HepG2 (cell line): ENCODE results near the gene IFT57. TPM values are rescaled to one million over a fixed set of nuclear protein-coding genes. Genes with fewer than 3 reads are reported as not detected.

ENCODE experiments used
- ATAC-seq: fragments of 200-7000 bp; cut with Tn5 transposase; 3 replicates; pipeline ENCODE4 v1.9.1; 2020; ENCODE audit warnings: mild to moderate bottlenecking, moderate library complexity
- BruUV-seq: library from RNA; stranded (reverse); fragments of 400-500 nt; replicated peaks from 2 replicates; lab custom pipeline; 2021; lab: Mats Ljungman, UMichigan
- CTCF ChIA-PET: fragments of 300-600 bp; formaldehyde crosslinking; extraction: SDS; loops from one replicate; lab custom pipeline; 2021; ENCODE audit warnings: low total read pairs, inconsistent platforms, low intra/inter-chr PET ratio; lab: Yijun Ruan, JAX
- POLR2A ChIA-PET: fragments of 350-600 bp; sonication (Branson Sonifier 250); formaldehyde crosslinking; loops from one replicate; lab custom pipeline; 2020; ENCODE audit warnings: antibody characterized with exemption, inconsistent platforms; lab: Yijun Ruan, JAX
- DNase-seq: peaks from one replicate; pipeline ENCODE4 v3.0.0-alpha.2; 2015; ENCODE audit warnings: low spot score
- FAIRE-seq: peaks from 3 replicates; lab custom pipeline; 2011; peaks lifted over from hg19 to GRCh38; lab: Jason Lieb, UNC
- H2AFZ ChIP-seq: one replicate; pipeline ENCODE4 v1.6.1; 2011; ENCODE audit warnings: low read length, inconsistent platforms
- H3K27ac ChIP-seq: fragments of 300-600 bp; 3 replicates; pipeline ENCODE4 v1.8.0; 2011; ENCODE audit warnings: mixed run types, mild to moderate bottlenecking, mixed read lengths, low read length, inconsistent platforms; ENCODE audit not compliant: insufficient read depth; ENCODE audit errors: extremely low read length
- H3K27me3 ChIP-seq, 2 experiments: fragments of 200-600 bp in 1 of 2; 2 replicates in 1 of 2; 3 replicates in 1 of 2; pipeline versions ENCODE4 v1.6.0 to v1.8.0; 2011; ENCODE audit warnings: low read length in 2 of 2, mild to moderate bottlenecking in 2 of 2, moderate library complexity in 2 of 2, inconsistent platforms in 1 of 2; ENCODE audit not compliant: insufficient read depth in 2 of 2, control insufficient read depth in 1 of 2
- H3K36me3 ChIP-seq, 2 experiments: fragments of 200-600 bp in 1 of 2; replicated peaks in 1 of 2; 2 replicates in 1 of 2; 3 replicates in 1 of 2; pipeline versions ENCODE4 v1.5.1 to v1.8.0; 2011; ENCODE audit warnings: low read length in 2 of 2, inconsistent platforms in 1 of 2; ENCODE audit not compliant: insufficient read depth in 2 of 2, control insufficient read depth in 1 of 2
- H3K4me1 ChIP-seq: 2 replicates; pipeline ENCODE4 v1.5.1; 2012; ENCODE audit warnings: low read length, inconsistent platforms; ENCODE audit not compliant: insufficient read depth
- H3K4me2 ChIP-seq: 2 replicates; pipeline ENCODE4 v1.6.0; 2011; ENCODE audit warnings: low read depth, low read length, inconsistent platforms
- H3K4me3 ChIP-seq, 3 experiments: fragments of 200-600 bp in 1 of 3; sonication (generic), shearing (Covaris generic) in 1 of 3; replicated peaks in 1 of 3; 2 replicates each; pipeline ENCODE4 v1.5.1; 2011 to 2016; ENCODE audit warnings: low read length in 3 of 3, inconsistent platforms in 2 of 3, low read depth in 2 of 3, mild to moderate bottlenecking in 2 of 3, control low read depth in 1 of 3, mixed read lengths in 1 of 3; ENCODE audit not compliant: insufficient read depth in 1 of 3
- H3K79me2 ChIP-seq: one replicate; pipeline ENCODE4 v1.6.1; 2011; ENCODE audit warnings: low read length, inconsistent platforms; ENCODE audit not compliant: insufficient read depth
- H3K9ac ChIP-seq: 2 replicates; pipeline ENCODE4 v1.6.0; 2011; ENCODE audit warnings: mild to moderate bottlenecking, low read depth, low read length, inconsistent platforms; ENCODE audit not compliant: insufficient read depth
- H3K9me3 ChIP-seq: 2 replicates; pipeline ENCODE4 v1.5.1; 2012; ENCODE audit warnings: mild to moderate bottlenecking, low read length
- H4K20me1 ChIP-seq: 2 replicates; pipeline ENCODE4 v1.6.0; 2011; ENCODE audit warnings: inconsistent platforms, mild to moderate bottlenecking, low read length, moderate library complexity; ENCODE audit not compliant: insufficient read depth
- CERS6 ChIP-seq: sonication (generic); formaldehyde crosslinking; IDR thresholded peaks from 2 replicates; pipeline ENCODE4 v1.5.0; 2020; ENCODE audit warnings: missing genetic modification reagents
- GPN1 ChIP-seq: sonication (generic); formaldehyde crosslinking; IDR thresholded peaks from 2 replicates; pipeline ENCODE4 v1.5.1; 2020; ENCODE audit warnings: missing genetic modification reagents, borderline replicate concordance
- HMGXB3 ChIP-seq: sonication (generic); formaldehyde crosslinking; IDR thresholded peaks from 2 replicates; pipeline ENCODE4 v1.4.0; 2020; ENCODE audit warnings: missing genetic modification reagents, borderline replicate concordance
- KLF12 ChIP-seq: sonication (generic); formaldehyde crosslinking; IDR thresholded peaks from 2 replicates; pipeline ENCODE4 v1.4.0; 2020; ENCODE audit warnings: missing genetic modification reagents, borderline replicate concordance
- MAF1 ChIP-seq: sonication (generic); formaldehyde crosslinking; IDR thresholded peaks from 2 replicates; pipeline ENCODE4 v1.5.0; 2020; ENCODE audit warnings: missing genetic modification reagents, borderline replicate concordance
- SUZ12 ChIP-seq: fragments of 150-350 bp; IDR thresholded peaks from 2 replicates; pipeline ENCODE4 v1.6.1; 2014; ENCODE audit warnings: low read depth, low read length
- ZFP1 ChIP-seq: IDR thresholded peaks from 2 replicates; pipeline ENCODE4 v1.6.1; 2016
- ZNF382 ChIP-seq: sonication (generic); formaldehyde crosslinking; IDR thresholded peaks from 2 replicates; pipeline ENCODE4 v1.5.0; 2020; ENCODE audit warnings: missing genetic modification reagents, mild to moderate bottlenecking, borderline replicate concordance
- WGBS: methylation state at CpG from one replicate; pipeline ENCODE4 v1.1.6; 2017; ENCODE audit warnings: low lambda C conversion rate; 5-methylcytosine and 5-hydroxymethylcytosine counted together
- in situ Hi-C: cut with HindIII; loops from 2 replicates; pipeline ENCODE4 v1.10.0; 2017; ENCODE audit warnings: low pct_unique_long_range_greater_than_20kb; ENCODE audit not compliant: extremely low pct_ligation_motif_present
- intact Hi-C: fragments of 100-400 bp; cut with micrococcal nuclease; formaldehyde crosslinking; loops from one replicate; pipeline ENCODE4 v1.10.0; 2022; ENCODE audit not compliant: unreplicated experiment
- polyA plus RNA-seq, 8 experiments: library from polyadenylated mRNA; depleted of rRNA in 3 of 8; stranded (reverse) in 7 of 8; unstranded in 1 of 8; fragments of >200 nt; fragmentation: Illumina TruSeq in 4 of 8; extraction: Trizol in 4 of 8; gene quantifications; 2 replicates each; pipeline versions ENCODE4 v1.2.1 to v1.2.3, GENCODE V29; 2011 to 2016; ENCODE audit warnings: low read depth in 4 of 8, missing spikeins in 1 of 8, mixed read lengths in 1 of 8; ENCODE audit not compliant: insufficient read depth in 1 of 8
- total RNA-seq, 5 experiments: library from RNA; depleted of rRNA; stranded (reverse); fragments of >200 nt; fragmentation: Illumina TruSeq; extraction: Trizol; gene quantifications; 2 replicates each; pipeline ENCODE4 v1.2.3, GENCODE V29; 2016; ENCODE audit warnings: low read depth in 1 of 5

IFT57 gene
- total and polyA plus RNA-seq, 2 of the 13 experiments (the other 11 are each of a cell fraction or from before 2014, with no cell fraction given) = 5.5 to 14.5 TPM

GRCh38 chr3:108175352-108175751, 46.9 kb downstream of the IFT57 start:
- Histone ChIP-seq H3K27me3 (no peaks in the 10 kb centered on the region), H3K4me1 (no peaks in the 10 kb centered on the region), H2AFZ (no peak overlapping the region), H3K36me3 (no peaks in the 10 kb centered on the region), H3K27ac (no peak overlapping the region), H4K20me1 (no peaks in the 10 kb centered on the region), H3K79me2 (no peaks in the 10 kb centered on the region), H3K9ac (no peak overlapping the region), H3K4me3 (no peak overlapping the region), H3K4me2 (no peak overlapping the region), H3K9me3 (no peaks in the 10 kb centered on the region)
- BruUV-seq = no TSS peak
- POLR2A ChIA-PET = no interaction called here
- CTCF ChIA-PET = no interaction called here
- FAIRE-seq (no peak), ATAC-seq (no peak), DNase-seq (no peak)
- in situ Hi-C loops = no loop called here
- intact Hi-C loops = no loop called here
- 97% methylated on average over 1 of the region's 1 CpG for WGBS
- no peak for TF ChIP-seq SUZ12
- no peak for TF ChIP-seq ZFP1 (CRISPR knock-in tag)
- TF ChIP-seq CERS6 = no peak
- no peak for TF ChIP-seq GPN1
- TF ChIP-seq ZNF382 (CRISPR knock-in tag) = no peak
- no peak for TF ChIP-seq KLF12 (CRISPR knock-in tag)
- no peak for TF ChIP-seq MAF1 (CRISPR knock-in tag)
- TF ChIP-seq HMGXB3 = no peak
